ENCODE measurements around the gene NAV2.

DNA sequence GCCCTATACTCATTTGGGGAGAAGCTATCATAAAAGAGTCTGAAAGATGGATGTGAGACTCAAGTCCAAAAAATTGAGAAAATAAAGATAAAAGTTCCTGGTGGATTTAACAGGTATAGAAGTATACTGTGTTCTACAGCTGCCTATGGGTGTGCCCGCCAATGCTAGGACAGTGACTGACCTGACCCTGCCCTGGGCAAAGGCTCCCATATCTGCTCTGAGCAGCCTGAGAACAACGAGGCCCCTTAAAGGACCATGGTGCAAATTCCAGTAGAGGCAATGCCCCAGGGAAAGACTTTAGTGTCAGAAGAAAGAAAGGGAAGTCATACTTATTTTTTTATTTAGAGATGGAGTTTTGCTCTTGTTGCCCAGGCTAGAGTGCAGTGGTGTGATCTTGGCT lies 181.8 kb downstream of the NAV2 start:
- TF ChIP-seq, protein P1, sequence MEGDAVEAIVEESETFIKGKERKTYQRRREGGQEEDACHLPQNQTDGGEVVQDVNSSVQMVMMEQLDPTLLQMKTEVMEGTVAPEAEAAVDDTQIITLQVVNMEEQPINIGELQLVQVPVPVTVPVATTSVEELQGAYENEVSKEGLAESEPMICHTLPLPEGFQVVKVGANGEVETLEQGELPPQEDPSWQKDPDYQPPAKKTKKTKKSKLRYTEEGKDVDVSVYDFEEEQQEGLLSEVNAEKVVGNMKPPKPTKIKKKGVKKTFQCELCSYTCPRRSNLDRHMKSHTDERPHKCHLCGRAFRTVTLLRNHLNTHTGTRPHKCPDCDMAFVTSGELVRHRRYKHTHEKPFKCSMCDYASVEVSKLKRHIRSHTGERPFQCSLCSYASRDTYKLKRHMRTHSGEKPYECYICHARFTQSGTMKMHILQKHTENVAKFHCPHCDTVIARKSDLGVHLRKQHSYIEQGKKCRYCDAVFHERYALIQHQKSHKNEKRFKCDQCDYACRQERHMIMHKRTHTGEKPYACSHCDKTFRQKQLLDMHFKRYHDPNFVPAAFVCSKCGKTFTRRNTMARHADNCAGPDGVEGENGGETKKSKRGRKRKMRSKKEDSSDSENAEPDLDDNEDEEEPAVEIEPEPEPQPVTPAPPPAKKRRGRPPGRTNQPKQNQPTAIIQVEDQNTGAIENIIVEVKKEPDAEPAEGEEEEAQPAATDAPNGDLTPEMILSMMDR (IDR thresholded peaks at IDR 0.05), result no peak
- no peak for TF ChIP-seq POLR2A (IDR thresholded peaks at IDR 0.05)
